ENCODE data around the gene SLC16A6.

DNA sequence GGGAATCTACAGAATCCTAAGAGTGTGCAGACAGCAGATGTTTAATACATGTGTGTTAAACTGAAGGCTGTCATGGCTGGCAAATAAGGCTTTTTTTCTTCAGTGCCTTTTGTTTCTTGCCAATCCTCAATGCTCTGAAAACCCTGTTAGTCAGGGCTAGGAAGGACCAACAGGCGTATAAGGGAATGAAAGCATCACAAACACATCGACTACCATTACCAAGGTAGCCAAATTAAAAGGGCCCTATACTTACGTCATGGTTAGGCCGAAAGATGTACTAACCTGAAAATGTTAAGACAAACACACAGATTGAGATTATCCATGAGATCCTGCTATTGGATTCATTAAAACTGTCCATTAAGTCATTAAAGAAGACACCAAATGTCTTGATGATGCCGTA is 13.1 kb downstream of the SLC16A6 start:
- no peak for TF ChIP-seq CTCF (IDR thresholded peaks at IDR 0.05)
- no peak for TF ChIP-seq POLR2A (IDR thresholded peaks at IDR 0.05)
